Tibial artery (tissue), 4 donors: ENCODE data around the gene ICA1.

ENCODE experiments used
- DNase-seq, 2 donors: peaks; one replicate each; pipeline ENCODE4 v3.0.0-alpha.2; 2019
- H3K27ac ChIP-seq, 2 donors: fragments of 200-600 bp; sonication (generic) in 1 of 2; 1 replicate in 1 of 2; 2 replicates in 1 of 2; pipeline ENCODE4 v1.5.1; 2018 to 2019; ENCODE audit warnings: mild to moderate bottlenecking in 1 of 2
- H3K27me3 ChIP-seq, 2 donors: fragments of 200-600 bp; sonication (generic) in 1 of 2; one replicate each; pipeline versions ENCODE4 v1.5.1 to v1.6.0; 2016 to 2019
- H3K36me3 ChIP-seq, 3 donors: fragments of 200-600 bp; sonication (generic) in 2 of 3; one replicate each; pipeline ENCODE4 v1.5.1; 2016 to 2019; ENCODE audit warnings: mild to moderate bottlenecking in 2 of 3
- H3K4me1 ChIP-seq, 4 donors: fragments of 200-600 bp; sonication (generic) in 2 of 4; 1 replicate in 3 of 4; 2 replicates in 1 of 4; pipeline ENCODE4 v1.5.1; 2016 to 2019
- H3K4me3 ChIP-seq, 2 donors: fragments of 200-600 bp; sonication (generic) in 1 of 2; 1 replicate in 1 of 2; 2 replicates in 1 of 2; pipeline ENCODE4 v1.5.1; 2018 to 2019; ENCODE audit warnings: mild to moderate bottlenecking in 2 of 2
- H3K9me3 ChIP-seq, 3 donors: fragments of 200-600 bp; sonication (generic) in 1 of 3; one replicate each; pipeline ENCODE4 v1.5.1; 2016 to 2019
- CTCF ChIP-seq, 2 experiments: fragments of 200-600 bp in 1 of 2; fragments of 450-650 bp in 1 of 2; IDR thresholded peaks; one replicate each; pipeline ENCODE4 v1.5.1; 2017 to 2019; ENCODE audit warnings: antibody characterized with exemption in 2 of 2, mild to moderate bottlenecking in 1 of 2, moderate library complexity in 1 of 2
- intact Hi-C: fragments of 100-400 bp; cut with DNase I; formaldehyde crosslinking; loops from one replicate; pipeline ENCODE4 v1.15.0; 2023; ENCODE audit warnings: low total_unique reads

ICA1 gene

DNA sequence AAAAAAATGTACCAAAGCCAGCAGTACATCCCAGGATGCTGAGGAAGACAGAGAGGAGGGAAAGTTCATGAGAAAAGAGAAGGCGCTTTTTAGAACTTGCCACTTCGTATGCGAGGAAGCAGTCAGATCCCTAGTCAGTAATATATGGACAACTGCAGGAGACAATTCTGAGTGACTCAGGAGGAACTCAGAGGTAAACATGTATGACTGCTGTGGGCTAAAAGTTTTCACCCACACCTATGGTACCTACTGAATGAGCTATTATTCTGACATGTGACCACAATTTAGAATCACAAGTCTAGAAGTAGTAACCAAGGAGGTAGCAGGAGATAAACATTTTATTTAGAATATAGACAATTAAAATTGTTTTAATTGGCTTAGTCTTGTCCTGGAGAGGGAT is 126.5 kb downstream of the ICA1 start:
- no peak for DNase-seq
- Histone ChIP-seq H3K36me3 (no peaks in the 10 kb centered on the region), H3K4me3 (no peak overlapping the region), H3K27me3 (no peaks in the 10 kb centered on the region), H3K27ac (no peak overlapping the region), H3K9me3 (no peaks in the 10 kb centered on the region), H3K4me1 (no peaks in the 10 kb centered on the region)
- no peak for TF ChIP-seq CTCF (IDR thresholded peaks at IDR 0.05)
- intact Hi-C loops = no loop called here

DNA sequence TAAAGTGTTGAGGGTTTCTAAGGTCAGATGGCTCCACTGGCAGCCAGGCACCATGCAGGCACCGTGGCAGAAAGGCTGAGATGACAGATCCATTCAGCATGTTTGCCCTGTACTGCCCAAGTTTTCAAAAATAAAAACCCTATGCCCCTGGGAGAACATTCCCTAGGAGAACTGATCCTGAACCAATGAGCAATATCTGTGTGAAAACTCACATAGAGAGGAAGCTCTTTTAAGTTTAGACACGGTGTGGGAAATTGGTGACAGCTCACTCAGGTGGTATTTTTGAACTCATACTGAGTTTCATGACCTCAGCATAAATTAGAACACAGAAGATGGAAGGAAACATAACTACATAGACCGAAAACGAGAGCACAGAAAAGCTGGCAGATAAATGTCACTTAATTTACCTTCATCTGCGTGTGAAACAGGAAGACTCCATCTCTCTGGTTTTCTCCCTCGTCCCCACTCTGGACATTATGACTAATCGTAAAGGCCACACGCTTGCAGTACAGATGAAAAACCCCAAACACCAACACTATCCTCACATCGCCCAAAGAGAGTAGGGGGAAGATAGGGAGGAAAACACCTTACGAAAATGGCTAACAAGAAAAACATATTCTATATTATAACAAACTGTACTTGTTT is 127.8 kb downstream of the ICA1 start:
- no peaks in the 10 kb centered on the region for H3K36me3 ChIP-seq
- no peak overlapping the region for H3K27ac ChIP-seq
- DNase-seq = no peak
- H3K27me3 ChIP-seq = no peaks in the 10 kb centered on the region
- intact Hi-C loops = no loop called here
- no peak overlapping the region for H3K4me3 ChIP-seq
- H3K9me3 ChIP-seq = no peaks in the 10 kb centered on the region
- H3K4me1 ChIP-seq = no peaks in the 10 kb centered on the region
- no peak for TF ChIP-seq CTCF (IDR thresholded peaks at IDR 0.05)

- no peaks in the 10 kb centered on the region for H3K4me1 ChIP-seq
- no peak for DNase-seq
- no peak overlapping the region for H3K27ac ChIP-seq
- TF ChIP-seq CTCF (IDR thresholded peaks at IDR 0.05) = no peak
- no peaks in the 10 kb centered on the region for H3K36me3 ChIP-seq
- no peaks in the 10 kb centered on the region for H3K27me3 ChIP-seq
- H3K4me3 ChIP-seq = no peak overlapping the region
- H3K9me3 ChIP-seq = no peaks in the 10 kb centered on the region
- intact Hi-C loops = no loop called here
Measured at GRCh38 chr7:8133188-8133848, 128.6 kb downstream of the ICA1 start.

DNA sequence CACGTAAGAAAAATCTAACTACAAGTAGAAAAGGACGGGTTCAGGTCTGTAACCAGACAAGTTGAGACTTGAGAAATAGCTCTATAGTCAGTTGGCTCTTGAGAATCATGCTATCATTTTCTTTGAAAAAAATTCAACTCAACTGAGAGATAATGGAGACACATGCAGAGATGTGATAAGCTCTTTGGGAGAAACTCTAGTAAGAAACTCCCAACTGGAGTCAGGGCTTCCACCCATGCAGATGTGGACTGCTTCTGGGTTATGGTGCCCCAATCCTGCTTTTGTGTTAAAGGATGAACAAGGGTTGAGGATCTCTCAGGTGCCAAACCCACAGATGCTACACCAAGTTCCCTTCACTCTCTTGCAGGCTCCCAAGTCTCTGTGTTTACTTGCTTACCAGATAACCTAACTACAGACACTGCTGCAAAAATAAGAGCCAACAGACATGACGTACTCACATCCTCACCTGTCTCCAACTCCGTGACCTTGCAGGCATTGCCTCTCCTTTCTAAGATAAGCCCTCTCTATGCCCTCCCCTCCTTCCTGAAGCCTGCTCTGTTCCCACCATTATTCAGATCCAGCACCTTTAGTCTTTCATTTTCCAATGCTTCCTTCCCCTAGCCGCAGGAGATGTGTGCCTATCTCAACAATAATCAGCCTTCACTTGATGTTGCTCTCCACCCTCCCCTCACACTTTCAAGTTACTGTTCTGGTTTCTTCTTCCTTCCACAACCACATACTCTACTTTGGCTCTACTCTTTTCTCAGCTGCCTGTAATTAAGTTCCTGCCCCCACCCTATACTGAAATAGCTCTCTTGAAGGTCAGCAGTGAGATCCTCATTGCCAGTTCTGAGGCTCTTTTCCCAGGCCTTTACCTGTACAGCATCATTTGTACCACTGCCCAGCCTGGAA is 130.0 kb downstream of the ICA1 start:
- peaks cover 0 to 4% (median 0%) of the 10 kb centered on the region in 3 donors for H3K36me3 ChIP-seq
- no peak for DNase-seq
- H3K4me3 ChIP-seq = no peak overlapping the region
- H3K27ac ChIP-seq = no peak overlapping the region
- no peaks in the 10 kb centered on the region for H3K9me3 ChIP-seq
- intact Hi-C loops = no loop called here
- H3K27me3 ChIP-seq = no peaks in the 10 kb centered on the region
- H3K4me1 ChIP-seq = no peaks in the 10 kb centered on the region
- TF ChIP-seq CTCF (IDR thresholded peaks at IDR 0.05) = no peak

GRCh38 chr7:8130663-8131062 is 131.3 kb downstream of the ICA1 start:
- intact Hi-C loops = no loop called here
- peaks cover 0 to 4% (median 0%) of the 10 kb centered on the region in 3 donors for H3K36me3 ChIP-seq
- DNase-seq = no peak
- no peaks in the 10 kb centered on the region for H3K4me1 ChIP-seq
- no peaks in the 10 kb centered on the region for H3K9me3 ChIP-seq
- no peak overlapping the region for H3K27ac ChIP-seq
- no peak overlapping the region for H3K4me3 ChIP-seq
- no peak for TF ChIP-seq CTCF (IDR thresholded peaks at IDR 0.05)
- H3K27me3 ChIP-seq = no peaks in the 10 kb centered on the region
